DMS153 treated with DMSO at 0.1 percent for 48 hours (cell line): ENCODE data around the gene DNAH9.
"Not testable (repeated sequence)": the region's sequence is repeated elsewhere in the genome, so short reads cannot be mapped to it uniquely, and the experiment has no call there.

ENCODE experiments used
- DNase-seq: peaks from one replicate; lab custom pipeline; 2025; ENCODE audit not compliant: unreplicated experiment; lab: John Stamatoyannopoulos, UW

The DNAH9 gene

DNA sequence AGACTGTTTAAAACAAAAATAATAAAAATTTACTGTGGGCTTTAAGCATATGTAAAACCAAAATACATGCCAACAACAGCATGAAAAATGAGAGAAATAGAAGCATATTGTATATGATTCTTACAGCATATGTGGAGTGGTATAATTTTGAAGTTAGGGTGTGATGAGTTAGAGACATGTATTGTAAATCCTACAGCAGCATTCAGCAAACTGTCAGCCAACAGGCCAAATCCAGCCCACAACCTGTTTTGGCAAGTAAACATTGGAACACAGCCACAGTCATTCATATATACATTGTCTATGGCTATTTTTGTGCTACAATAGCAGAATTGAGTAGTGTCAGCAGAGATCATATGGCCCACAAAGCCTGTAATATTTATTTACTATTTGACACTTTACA is 356.7 kb downstream of the DNAH9 start:
- no peak for DNase-seq

DNA sequence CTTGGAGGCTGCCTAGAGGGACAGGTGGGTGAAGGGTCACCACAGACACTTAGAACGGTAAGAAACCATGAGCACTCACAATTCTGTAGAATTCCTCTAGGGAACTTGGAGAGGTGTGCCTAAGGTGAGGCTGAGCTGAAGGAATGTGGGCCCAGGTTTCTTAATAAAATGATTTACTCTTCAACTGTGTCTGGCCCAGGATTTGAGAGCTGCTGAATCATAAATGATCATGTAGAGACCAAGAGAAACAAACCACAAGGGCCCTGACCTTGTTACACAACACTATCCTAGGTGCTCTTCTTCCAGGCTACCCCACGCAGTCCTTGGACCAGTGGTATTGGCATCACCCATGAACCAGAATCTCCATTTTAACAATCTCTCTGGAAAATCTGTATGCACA is 371.3 kb downstream of the DNAH9 start:
- DNase-seq = no peak

DNA sequence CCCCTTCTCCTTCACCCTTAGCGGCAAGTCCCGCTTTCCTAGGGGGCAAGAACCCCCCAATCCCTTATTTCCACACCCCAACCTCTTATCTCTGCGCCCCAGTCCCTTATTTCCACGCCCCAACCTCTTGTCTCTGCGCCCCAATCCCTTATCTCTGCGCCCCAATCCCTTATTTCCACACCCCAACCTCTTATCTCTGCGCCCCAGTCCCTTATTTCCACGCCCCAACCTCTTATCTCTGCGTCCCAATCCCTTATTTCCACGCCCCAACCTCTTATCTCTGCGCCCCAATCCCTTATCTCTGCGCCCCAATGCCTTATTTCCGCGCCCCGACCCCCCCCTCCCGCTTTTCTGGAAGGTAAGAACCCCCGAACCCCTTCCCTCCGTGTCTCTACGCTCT is 374.5 kb downstream of the DNAH9 start:
- not testable (repeated sequence) for DNase-seq

DNA sequence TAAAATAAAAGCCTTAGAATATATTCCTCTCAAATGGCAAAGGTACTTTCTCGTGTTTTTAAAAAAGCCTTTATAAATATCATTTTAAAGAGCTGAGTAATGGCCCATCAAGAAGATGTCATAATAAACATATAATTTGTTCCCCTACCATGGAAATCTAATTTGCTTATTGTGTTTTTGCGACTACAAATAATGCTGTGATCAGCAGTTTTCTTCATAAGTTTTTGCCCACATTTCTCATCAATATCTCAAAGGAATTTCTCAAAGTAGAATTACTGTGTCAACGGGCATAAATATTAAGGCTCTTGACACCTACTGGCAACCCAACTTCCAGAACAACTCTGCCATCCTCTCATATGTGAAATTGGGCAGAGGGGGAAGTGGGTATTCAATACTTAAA is 381.5 kb downstream of the DNAH9 start:
- DNase-seq = no peak

DNA sequence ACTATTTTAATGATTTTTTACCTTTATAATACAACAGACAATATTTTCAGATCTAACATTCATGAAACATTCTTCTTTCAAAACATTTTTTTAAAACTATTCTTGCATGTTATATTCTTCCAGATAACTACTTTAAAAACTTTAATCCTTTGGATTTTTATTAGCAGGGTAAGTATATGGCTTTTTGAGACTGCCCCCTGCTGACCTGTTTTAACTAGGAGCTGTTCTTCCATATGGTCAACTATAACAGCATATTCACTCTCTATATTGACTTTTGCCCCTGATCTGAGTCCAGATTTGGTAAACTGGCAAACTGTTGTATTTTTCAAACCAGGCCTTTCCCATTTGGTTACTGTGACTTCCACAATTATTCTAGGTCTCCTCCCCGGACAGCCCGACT is 382.5 kb downstream of the DNAH9 start:
- no peak for DNase-seq

DNA sequence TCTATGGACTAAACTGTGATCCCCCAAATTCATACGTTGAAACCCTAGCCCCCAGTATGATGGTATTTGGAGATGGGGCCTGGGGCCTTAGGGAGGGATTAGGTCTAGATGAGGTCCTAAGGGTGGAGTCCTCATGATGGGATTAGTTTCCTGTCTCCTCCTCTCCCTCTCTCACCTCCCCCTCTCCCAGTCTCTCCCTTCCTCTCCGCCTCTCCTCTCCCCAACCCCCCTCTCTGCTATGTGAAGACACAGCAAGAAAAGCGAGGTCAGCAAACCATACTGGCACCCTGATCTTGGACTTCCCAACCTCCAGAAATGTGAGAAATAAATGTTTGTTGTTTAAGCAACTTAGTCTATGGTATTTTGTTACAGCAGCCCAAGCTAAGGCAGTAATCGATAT is 383.6 kb downstream of the DNAH9 start:
- DNase-seq = no peak

DNA sequence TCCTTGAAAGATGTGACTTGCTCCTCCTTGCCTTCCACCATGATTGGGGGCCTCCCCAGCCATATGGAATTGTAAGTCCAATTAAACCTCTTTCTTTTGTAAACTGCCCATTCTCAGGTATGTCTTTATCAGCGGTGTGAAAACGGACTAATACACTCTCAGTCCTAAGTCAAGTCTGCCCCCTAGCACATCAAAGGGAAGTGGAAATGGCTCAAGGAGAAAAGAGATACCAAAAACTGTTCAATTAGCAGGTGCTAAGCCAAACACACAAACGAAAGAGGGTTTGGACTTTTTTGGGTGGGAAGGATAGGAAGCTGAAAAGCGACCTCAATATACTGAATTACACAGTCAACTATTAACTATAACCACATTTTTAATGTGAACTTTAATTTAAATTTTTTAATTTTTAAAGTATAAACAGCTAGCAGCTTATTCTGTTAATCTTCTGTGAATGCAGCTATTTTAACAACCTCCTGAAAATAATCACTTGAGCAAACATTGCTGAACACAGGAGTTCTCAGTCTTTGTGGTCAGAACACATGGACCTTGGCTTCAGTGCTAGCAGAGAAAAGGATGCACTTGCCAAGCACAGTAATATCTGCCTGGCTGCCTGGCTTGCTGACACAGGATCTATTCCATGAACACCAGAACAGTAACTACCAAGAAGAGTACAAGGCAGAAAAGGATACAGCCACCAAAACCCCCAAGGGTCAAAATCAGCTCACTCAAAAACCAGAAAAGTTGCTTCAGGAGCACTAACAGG is 388.1 kb downstream of the DNAH9 start:
- no peak for DNase-seq

DNA sequence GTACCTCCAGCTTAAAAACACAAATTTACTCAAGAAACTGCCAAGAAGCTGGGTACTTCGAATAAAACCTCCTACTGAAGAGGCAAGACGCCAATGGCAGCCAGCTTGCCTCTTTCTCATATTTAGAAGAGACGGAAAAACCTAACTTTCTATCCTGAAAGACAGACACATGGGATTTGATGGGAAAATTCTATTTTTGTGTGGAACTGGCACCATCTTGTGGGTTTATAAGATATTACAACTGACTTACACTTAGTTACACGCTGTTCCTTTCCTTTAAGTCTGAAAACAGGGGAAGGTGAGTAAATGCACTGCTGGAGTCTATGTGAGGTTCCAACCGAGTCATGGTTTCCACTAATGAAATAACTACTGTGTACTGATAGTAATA is 388.7 kb downstream of the DNAH9 start:
- DNase-seq = no peak

DNA sequence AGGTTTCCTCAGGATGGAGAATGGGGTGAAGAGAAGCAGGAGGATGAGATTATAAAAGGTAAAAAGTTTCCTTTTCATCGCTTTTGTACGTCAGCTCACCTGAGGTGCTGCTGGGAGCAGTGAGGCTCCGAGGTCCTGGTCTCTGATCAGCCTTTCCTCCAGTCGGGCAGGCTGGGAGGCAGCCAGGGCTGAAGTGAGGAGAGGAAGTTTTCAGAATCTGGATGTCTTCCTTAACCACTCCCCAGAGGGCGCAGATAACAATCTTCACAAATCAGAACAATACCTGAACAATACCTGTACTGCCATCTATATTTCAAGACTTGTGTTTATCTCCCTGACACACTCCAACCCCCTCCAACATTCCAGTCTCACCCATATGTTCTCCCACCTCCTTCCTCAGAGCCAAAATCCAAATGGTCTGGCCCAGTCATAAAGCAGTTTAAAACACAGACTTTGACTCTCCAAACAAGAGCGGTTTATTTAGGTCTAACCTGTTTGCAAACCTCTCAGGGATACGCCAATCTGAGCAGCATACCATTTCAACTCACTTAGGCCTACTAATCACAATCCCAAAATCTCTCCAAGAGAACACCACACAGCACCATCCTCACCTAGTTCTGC is 392.2 kb downstream of the DNAH9 start:
- no peak for DNase-seq

DNA sequence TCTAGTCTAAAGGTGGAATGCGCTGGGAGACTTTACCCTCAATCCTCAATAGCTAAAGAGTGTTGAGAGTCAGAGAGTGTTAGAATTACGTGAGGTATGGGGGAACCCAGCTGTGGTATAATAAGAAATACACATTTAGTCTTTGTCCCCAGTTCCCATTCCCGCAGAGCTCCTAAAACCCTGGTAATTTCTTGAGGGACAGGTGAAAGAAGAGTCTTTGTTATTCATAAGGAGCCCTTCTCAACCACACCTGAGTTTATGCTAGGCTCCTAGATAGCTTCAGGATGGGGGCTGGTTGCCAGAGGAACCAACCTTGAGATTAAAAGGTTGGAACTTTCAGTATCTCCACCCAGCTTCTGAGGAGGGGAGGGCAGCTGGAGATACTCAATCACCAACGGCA is 393.2 kb downstream of the DNAH9 start:
- DNase-seq = no peak

DNA sequence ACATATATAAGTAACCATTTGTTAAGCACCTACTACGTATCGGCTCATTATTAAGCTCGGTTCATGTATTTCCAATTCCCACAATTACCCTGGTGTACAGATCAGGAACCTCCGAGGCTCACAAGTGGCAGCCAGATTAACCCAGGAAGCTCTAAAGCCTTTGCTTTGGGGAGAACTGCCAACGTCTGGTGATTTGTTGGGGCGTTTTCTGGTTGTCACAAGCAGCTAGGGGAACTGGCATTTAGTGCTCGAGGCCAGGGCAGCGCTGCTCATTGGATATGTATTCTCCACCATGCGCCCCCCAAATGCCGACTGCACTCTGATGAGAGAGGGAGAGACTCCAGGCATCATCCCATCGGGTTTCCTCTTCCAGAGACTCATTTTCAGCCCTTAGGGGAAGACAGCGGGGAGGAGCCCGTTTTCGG is 398.5 kb downstream of the DNAH9 start:
- no peak for DNase-seq

DNA sequence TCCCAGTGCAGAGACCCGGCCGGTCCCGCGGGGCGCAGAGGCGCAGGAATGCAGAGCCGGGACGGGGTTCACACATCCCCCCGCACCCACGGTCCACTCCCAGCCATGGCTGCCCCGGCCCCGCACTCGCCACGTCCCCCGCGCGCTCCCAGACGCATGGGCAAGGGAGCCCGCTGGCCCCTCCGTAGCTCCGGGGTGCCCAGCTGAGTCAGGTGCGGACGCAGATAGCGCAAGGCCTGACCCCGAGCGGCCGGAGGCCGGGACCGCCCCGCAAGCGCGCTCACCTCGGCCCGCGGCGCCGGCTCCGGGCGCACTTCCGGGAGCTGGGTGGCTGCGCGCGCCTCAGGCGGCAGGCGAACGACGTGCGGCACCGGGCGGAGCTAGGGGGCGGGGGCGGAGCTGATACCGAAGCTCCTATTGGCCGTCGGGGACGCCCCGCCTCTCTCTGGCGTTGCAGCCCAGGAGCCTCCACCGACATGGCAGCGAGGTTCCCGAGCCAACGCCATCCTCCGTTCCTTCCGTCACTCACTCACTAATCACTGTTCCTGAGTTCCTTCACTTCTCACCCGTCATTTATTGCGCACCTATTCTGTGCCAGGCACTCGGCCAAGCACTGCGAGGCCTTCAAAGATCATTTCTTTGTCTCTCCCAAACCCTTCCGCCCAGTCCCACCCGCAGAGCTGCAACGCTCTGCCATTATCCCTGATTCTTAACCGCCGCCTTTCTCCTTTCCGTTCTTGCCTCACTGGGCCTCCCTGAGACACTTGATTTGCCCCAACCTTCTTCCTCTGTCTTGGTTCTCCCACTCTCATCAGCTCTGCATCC is 399.1 kb downstream of the DNAH9 start, which contains the start of gene ZNF18:
Gene ZNF18 (minus strand): TSS at position 329 of the 825 bp plus-strand sequence. CDS start 4,646 bp downstream, outside the sequence.
- peak; percentile 28 for DNase-seq

DNA sequence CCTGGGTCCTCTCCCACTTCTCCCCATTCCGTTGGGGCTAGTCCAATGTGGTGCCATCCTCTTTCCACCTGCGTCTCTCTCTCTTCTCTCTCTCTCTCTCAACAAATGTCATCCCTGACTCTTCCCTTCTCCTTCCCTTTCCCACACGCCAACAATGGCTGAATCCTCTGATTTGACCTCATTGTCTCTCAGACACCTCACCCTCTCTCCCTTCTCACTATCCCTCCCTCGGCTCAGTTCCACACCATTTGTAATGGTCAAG is 399.6 kb downstream of the DNAH9 start:
- DNase-seq = no peak

DNA sequence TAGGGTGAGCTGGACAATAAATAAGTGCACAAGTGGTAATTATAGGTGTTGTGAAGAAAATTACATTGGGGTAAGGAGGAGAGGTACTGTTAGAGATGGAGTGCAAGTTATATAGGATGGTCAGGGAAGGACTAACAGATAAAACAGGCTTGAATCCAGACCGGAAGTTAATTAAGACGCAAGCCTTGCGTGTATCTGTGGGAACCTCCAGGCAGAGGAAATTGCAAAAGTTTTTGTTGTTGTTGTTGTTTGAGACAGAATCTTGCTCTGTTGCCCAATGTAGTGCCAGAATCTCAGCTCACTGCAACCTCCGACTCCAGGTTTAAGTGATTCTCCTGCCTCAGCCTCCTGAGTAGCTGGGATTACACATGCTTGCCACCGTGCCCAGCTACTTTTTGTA is 401.4 kb downstream of the DNAH9 start:
- DNase-seq = no peak

DNA sequence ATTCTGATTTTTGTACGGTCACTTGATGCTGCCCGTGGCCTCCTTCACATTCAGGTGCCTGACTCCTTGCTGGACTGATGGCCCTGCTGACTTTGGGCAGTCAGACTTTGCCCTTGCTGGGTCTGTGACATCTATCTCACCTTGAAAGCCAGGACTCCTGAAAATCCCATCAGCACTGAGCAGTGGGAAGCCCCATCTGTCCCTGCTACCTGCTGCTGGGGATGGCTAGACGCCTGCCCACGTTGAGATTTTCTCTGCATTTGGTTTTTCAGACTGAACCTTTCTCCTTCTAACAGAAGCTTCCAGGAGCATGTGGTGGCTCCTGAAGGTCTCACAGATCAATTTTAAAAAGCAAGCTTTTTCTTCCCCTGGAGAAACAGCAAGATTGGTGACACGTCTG is 409.2 kb downstream of the DNAH9 start:
- DNase-seq = no peak
